GM19035 (cell line): ENCODE data around the gene P4HB.
"Not testable (repeated sequence)": the region's sequence is repeated elsewhere in the genome, so short reads cannot be mapped to it uniquely, and the experiment has no call there.

ENCODE experiments used
- ATAC-seq: cut with Tn5 transposase; IDR thresholded peaks from one replicate; pipeline ENCODE4 v1.9.1; 2021; ENCODE audit not compliant: unreplicated experiment

The P4HB gene

GRCh38 chr17:81849457-81849856 is 10.9 kb downstream of the P4HB start:
- ATAC-seq: no peak

GRCh38 chr17:81846743-81847689 is 13.3 kb downstream of the P4HB start:
- ATAC-seq: no peak

DNA sequence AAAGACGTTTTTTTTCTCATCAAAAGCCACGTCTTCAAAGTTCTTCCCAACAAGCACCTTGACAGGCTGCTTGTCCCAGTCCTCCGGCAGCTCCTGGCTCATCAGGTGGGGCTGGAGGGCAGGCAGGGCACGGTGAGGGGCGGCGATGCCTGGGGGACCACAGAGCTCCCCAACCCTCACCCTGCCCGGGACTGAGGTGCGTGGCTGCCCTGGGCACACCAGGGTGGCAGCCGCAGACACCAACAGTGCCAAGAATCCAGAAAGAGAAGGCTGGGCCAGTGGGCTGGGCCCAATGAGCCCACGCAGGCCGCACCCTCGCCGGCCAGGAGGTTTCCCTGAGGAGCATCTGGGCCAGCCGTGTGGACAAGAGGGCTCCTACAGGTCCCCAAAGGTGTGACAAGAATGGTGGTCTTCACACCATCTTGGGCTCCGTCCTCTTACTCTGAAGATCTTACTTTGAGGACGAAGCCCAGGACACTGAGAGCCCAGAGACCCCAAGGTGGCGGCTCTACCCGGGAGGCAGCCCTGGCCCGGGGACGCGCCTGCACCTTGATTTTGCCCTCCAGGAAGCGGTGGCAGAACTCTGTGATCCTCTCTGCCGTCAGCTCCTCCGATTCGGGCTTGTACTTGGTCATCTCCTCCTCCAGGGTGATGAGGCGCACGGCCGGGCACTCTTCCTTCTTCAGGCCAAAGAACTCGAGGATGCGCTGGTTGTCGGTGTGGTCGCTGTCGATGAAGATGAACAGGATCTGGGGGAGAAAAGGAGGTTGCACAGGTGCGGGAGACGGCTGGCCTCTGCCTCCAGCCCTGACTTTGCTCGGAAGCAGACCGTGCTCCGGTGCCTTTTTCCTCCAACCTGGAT is 14.2 kb downstream of the P4HB start:
- no peak for ATAC-seq

DNA sequence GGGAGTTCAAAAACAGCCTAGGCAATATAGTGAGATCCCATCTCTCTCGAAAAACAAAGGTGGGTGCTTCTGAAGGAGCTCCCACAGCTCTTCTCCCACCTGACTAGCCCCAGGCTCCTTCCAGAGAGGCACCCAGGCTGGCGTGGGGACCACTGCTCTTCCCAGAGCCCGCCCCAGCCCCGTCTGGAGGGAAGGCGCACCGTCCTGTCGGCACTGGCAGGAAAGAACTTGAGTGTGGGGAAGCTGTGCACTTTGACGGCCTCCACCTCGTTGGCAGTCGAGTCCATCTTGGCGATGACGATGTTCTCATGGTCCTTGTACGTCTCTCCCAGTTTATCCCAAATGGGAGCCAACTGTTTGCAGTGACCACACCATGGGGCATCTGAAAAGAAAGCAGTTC is 15.0 kb downstream of the P4HB start:
- ATAC-seq: no peak

DNA sequence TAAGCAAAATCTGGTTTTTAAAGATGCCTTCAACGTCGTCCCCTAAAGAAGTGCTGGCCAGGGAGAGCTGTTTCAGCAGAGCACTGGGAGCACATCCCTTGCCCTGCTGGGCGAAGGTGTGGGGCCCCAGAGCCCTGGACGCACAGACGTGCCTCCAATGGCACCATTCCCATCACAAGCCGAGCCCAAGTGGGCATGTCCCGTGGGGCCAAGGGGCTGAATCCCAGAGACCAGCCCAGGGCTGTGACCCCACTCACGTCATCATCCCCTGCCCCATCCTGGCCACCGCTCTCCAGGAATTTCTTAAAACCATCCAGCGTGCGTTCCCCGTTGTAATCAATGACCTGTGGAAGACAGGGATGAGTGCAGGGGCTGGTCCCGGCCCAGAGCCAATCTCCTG is 15.4 kb downstream of the P4HB start:
- ATAC-seq: no peak

DNA sequence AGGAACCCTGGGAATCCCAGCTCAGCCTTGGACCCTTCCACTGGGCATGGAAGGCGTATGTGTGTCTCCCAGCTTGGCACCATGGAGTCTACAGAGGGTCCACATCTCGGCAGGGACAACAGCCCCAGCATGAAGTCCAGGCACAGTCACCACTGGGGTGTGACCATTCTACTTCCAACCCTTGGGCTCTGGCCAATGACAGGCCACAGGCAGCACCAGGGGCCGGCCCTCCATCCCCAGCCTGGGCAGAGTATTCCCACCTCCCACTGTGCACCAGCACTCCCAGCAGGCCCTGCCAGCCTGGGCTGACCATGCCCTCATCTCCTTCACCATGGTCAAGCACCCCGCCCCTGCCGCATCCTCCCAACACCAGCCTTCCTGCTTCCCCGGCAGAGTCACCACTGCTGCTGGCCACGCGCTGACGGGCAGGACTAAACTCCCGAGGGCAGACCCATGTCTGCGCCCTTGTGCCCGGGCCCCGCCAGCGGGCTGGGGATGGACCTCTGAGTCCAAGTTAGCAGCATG is 15.9 kb downstream of the P4HB start:
- no peak for ATAC-seq

- ATAC-seq: no peak
Measured at GRCh38 chr17:81843713-81844326, 16.5 kb downstream of the P4HB start.

- ATAC-seq: no peak
Measured at GRCh38 chr17:81842725-81843504, 17.4 kb downstream of the P4HB start.

GRCh38 chr17:81842378-81842724 is 18.0 kb downstream of the P4HB start:
- no peak for ATAC-seq

GRCh38 chr17:81841866-81842265 is 18.5 kb downstream of the P4HB start:
- no peak for ATAC-seq

DNA sequence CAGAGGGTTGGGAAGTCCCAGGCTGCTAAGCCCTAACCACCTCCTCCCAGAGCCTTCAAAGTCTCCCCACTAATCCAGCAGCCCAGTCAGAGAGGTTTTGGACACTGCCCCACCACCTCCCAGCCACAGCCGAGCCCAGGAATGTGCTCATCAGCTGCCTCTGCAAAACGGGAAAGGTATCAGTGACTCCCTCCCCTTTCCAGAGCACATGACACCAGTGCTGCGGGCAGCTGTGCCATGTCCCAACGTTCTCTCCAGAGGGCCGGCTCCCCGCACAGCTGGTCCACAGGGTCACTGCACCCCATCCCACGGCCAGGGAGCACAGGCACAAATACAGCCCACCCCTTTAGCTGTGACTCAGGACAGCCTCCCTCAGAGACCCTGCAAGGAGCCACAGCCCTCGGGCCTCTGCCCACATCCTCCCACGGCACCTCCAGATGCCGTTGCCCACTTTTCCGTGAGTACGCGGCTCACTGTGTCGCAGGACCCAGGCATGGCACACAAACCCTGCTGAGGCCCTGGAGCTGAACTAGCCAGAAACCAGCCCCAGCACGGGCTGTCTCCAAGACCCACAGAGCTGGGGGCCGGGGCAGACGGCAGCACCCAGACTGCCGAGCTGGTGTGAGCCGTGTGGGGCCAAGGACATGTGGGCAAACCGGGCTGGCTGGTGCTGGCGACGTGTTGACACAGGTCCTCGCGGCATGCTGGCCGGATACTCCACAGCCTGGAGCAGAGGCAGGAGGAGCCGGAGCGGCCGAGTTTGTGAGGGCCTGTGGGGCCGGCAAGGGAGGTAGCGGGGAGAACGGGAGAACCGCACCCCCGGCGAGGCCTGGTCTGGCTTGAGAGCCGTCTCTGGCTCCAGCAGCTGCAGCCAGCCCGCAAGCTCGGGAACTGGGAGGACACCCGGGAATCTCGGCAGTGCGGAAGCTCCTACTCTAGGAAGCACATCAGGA is 19.2 kb downstream of the P4HB start:
- no peak for ATAC-seq

DNA sequence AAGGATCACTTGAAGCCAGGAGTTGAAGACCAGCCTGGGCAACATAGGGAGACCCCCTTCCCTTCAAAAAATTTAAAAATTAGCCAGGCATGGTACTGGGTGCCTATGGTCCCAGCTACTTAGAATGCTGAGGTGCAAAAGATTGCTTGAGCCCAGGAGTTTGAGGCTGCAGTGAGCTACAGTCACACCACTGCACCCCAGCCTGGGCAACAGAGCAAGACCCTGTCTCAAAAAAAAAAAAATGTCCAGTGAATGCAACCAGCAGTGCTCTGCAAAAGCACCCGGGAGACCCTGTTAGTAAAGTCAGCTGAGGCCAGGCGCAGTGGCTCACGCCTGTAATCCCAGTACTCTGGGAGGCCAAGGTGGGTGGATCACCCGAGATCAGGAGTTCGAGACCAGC is 20.3 kb downstream of the P4HB start:
- not testable (repeated sequence) for ATAC-seq

DNA sequence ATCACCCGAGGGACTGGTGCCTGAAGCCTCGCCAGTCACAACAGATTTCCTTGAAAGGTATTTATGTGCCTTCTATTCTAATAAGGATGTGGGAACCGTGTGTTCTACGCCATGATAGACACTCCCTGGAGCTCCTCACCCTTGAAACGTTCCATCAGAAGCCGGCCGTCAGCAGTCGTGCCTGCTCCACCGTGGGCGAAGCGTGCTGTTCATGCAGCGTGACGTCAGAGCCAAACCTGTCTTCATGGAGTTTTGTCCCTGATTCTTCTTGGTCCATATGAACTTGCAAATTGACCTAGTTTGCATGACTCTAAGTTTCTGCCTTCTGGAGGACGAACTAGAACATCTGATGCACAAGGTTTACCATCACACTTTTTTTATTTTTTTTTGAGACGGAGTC is 21.0 kb downstream of the P4HB start:
- no peak for ATAC-seq

- no peak for ATAC-seq
Measured at GRCh38 chr17:81838753-81839255, 21.5 kb downstream of the P4HB start.

GRCh38 chr17:81837641-81838040 is 22.7 kb downstream of the P4HB start:
- no peak for ATAC-seq

DNA sequence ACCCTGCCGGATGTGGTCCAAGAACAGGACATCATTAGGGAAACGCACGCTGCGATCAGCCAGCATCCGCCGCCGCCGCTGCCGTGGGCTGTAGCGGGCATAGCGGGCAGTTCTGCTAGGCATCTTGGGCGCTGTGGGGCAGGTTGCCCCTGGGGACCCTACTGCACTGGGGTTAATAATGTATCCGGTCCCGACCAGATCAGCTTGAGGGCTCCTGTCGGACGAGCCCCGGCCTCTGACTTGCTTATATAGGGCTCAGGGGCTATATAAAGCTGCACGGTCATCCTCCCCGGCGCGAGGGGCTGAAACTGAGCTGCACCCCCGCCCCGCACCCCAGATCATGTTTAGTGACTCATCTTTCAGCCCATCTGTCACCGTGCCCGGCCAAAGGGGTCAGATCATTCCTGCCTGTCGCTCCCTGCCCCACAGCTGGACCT is 25.5 kb downstream of the P4HB start, which contains the start of gene PPP1R27:
TSS of gene PPP1R27 (minus strand) at position 220 of the 437 bp plus-strand sequence. CDS start at position 123, 97 bp downstream.
- ATAC-seq: no peak

DNA sequence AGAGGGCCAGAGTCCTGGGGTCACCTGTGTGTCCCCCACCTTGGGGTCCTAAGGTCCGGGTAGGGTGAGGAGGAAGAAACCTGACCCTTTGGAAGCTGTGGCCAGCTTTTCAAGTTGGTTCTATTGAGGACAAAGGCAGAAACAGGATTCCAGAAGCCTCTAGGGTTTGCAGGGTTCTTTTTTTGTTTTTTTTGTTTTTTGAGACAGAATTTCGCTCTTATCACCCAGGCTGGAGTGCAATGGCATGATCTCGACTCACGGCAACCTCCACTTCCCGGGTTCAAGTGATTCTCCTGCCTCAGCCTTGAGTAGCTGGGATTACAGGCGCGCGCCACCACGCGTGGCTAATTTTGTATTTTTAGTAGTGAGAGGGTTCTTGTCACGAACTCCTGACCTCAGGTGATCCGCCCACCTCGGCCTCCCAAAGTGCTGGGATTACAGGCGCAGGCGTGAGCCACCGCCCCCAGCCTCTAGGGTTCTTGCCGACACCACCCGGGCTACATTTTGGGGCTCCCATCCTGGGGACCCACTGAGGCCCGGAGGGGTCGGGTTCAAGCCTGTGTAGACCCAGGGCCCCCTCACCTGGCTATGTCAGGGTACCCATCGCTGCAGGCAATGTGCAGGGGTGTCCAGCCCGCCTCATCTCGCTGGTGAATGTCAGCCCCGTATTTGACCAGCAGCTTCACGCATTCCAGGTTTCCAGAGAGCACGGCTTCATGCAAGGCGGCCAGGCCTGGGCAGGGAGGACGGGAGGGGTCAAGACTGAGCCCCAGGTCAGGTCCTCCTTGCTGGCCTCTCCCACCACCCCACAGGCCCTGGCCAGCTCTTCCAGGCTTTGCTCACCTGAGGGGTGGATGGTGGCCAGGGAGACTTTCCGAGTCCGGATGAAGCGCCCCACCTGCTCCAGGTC is 26.2 kb downstream of the P4HB start:
- no peak for ATAC-seq
